Right hindlimb (tissue), 1 donor: Measurements from ENCODE around the gene MBD3L3.
"Not testable (repeated sequence)": the region's sequence is repeated elsewhere in the genome, so short reads cannot be mapped to it uniquely, and the experiment has no call there.

ENCODE experiments used
- DNase-seq: peaks from one replicate; pipeline ENCODE4 v3.0.0-alpha.2; 2018

The MBD3L3 gene

GRCh38 chr19:7059977-7060376, 1.5 kb upstream of the MBD3L3 start:
- not testable (repeated sequence) for DNase-seq

GRCh38 chr19:7056371-7056770, 2.1 kb downstream of the MBD3L3 start:
- not testable (repeated sequence) for DNase-seq

DNA sequence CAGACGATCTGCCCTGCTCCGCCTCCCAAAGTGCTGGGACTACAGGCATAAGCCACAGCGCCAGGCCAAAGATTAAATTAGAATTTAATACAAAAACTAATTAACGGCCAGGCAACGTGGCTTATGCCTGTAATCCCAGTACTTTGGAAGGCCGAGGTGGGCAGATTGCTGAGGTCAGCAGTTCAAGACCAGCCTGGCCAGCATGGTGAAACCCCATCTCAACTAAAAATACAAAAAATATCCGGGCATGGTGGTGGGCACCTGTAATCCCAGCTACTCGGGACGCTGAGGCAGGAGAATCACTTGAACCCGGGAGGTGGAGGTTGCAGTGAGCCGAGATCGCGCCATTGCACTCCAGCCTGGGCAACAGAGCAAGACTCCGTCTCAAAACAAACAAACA, 2.8 kb downstream of the MBD3L3 start:
- not testable (repeated sequence) for DNase-seq

DNA sequence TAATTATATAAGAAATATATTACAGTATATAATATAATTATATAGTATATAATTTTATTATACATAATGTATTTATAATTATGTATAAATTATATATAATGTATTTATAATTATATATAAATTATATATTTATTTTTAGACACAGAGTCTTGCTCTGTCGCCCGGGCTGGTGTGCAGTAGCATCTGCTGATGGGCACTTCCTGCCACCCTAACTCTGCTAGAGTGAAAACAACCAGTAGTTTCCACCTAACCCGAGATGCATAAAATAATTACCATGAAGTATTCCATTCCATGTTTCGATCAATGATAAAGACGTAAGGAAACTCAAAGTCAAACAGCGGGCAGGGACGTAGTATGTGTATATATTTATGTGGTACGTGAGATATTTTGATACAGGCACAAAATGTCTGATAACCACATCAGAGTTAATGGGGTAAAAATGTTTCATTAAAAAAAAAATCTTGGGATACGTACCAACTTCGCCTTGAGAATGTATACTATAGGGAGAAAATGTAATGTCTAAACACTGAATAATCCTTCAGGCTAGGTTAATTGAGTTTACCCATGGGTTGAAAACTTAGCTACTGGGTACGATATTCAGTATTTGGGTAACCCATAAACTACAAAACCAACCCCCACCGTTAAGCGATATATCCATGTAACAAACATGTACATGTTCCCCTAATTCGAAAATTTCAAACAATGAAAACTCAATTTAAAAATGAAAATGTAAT, 3.7 kb downstream of the MBD3L3 start:
- not testable (repeated sequence) for DNase-seq

- not testable (repeated sequence) for DNase-seq
Measured at GRCh38 chr19:7052896-7053295, 5.6 kb downstream of the MBD3L3 start.

DNA sequence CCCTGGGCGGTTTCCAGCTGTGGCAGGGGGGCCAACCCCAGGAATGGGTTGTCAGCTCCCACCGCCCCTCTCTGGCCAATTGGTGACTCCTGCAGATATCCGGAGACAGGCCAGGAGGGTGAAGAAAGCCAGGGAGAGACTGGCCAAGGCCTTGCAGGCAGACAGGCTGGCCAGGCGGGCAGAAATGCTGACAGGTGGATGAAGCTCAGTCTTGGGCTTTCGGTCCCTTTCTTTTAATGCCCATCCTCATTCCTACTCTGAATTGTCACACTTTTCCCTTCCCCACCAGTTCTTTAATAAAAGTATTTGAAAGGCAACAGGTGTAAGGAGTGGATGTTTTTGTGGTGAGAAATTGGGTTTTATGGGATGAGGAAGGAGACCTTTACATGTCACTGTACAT, 7.1 kb downstream of the MBD3L3 start:
- not testable (repeated sequence) for DNase-seq

- not testable (repeated sequence) for DNase-seq
Measured at GRCh38 chr19:7049021-7049420, 9.5 kb downstream of the MBD3L3 start, which contains the start of gene MBD3L2. TSS of gene MBD3L2 (plus strand) at chr19:7049321. CDS start at chr19:7049374, 53 bp downstream.

- DNase-seq = not testable (repeated sequence)
Measured at GRCh38 chr19:7041563-7041962, 16.9 kb downstream of the MBD3L3 start.

GRCh38 chr19:7040079-7040478, 18.4 kb downstream of the MBD3L3 start, which contains the start of gene MBD3L4:
TSS of gene MBD3L4 (minus strand) at chr19:7040179. CDS start at chr19:7040144, 35 bp downstream.
- DNase-seq = not testable (repeated sequence)

- DNase-seq = not testable (repeated sequence)
Measured at GRCh38 chr19:7030278-7030677, 28.2 kb downstream of the MBD3L3 start, which contains the start of gene MBD3L5. TSS of gene MBD3L5 (plus strand) at chr19:7030578. CDS start at chr19:7030612, 34 bp downstream.

DNA sequence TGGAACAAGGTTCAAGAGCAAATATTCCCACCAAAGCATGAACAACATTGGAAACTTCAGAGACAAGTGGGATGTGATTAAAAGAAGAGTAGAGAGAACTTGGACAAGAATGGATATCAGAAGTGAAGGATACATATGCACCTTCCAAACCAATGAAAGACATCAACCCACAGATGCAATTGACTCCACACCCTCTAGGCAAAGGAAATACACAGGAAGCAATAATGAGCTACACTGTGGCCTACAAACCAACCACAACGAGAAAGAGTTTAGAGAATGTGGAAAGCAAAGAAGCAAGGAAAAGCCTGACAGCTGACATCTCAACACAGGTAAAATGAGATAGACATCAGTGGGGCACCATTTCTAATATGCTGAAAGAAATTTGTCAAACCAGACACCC, 29.7 kb downstream of the MBD3L3 start:
- not testable (repeated sequence) for DNase-seq

- not testable (repeated sequence) for DNase-seq
Measured at GRCh38 chr19:7021331-7021730, 37.1 kb downstream of the MBD3L3 start, which contains the start of gene MBD3L2B. TSS of gene MBD3L2B (minus strand) at chr19:7021431. CDS start at chr19:7021397, 34 bp downstream.

- DNase-seq = no peak
Measured at GRCh38 chr19:7018828-7019227, 39.6 kb downstream of the MBD3L3 start.

DNA sequence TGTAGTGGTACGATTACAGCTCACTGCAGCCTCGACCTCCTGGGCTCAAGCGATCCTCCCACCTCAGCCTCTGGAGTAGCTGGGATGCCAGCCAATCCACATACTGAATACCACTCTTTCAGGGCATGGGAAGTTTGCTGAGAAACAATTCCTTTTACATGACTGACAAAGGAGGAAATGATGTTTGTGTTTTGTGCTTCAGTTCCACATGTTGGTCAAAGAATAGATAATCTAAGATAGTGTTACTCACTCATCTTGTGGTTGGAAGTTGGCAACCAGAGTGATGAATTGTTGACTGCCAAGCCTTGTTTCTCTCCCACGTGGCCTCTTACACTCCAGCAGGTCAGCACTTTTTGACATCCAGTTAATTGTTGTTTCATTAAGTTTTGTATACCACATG, 44.8 kb downstream of the MBD3L3 start:
- DNase-seq = no peak

DNA sequence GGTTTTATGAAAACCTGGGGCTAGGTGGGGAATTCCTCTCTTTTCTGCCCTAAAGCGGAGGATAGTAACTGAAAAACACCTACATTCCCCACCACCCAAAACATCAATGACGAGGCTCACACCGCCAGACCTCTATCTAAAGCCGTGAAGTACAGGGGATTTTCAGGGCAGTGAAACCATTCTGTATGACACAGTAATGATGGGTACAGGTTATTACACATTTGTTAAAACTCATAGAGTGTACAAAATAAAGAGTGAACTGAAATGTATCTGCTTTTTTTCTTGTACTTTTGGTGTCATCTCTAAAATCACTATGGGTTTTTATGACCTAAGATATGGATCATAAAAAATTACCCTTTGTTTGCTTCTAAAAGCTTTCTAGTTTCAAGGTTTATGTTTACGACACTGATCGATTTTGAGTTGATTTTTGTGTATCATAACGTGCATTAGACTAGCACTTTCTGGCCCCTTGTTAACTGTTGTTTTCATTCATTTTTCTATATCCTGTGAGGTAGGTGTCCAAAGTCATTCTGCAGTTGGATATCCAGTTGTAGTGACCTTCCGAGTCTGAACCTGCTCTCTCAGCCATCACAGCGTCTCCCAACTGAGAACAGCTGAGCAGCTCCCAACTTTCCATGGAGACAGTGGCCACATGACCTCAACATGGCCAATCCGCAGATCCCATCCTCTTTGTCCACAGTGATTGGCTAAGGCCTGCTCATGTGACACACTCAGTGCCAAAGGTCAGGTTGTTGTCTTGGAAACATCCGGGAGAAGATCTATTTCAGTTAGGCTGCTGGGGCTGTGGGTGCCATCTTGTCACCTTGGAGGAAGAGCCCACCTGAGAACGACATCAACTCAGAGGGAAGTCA, 47.5 kb downstream of the MBD3L3 start:
- DNase-seq = no peak

GRCh38 chr19:7007859-7008258, 50.6 kb downstream of the MBD3L3 start:
- no peak for DNase-seq
